RCC 7860 (cell line): ENCODE results near the gene IFIT1.
A peak's percentile ranks its signal among the peaks of the same experiment; 100 is the strongest.
"Not testable (repeated sequence)": the region's sequence is repeated elsewhere in the genome, so short reads cannot be mapped to it uniquely, and the experiment has no call there.

Experiments
- DNase-seq: peaks from one replicate; pipeline ENCODE4 v3.0.0-alpha.2; 2015; ENCODE audit warnings: low spot score
- FAIRE-seq: peaks from 2 replicates; lab custom pipeline; 2012; peaks lifted over from hg19 to GRCh38; lab: Jason Lieb, UNC

The IFIT1 gene

DNA sequence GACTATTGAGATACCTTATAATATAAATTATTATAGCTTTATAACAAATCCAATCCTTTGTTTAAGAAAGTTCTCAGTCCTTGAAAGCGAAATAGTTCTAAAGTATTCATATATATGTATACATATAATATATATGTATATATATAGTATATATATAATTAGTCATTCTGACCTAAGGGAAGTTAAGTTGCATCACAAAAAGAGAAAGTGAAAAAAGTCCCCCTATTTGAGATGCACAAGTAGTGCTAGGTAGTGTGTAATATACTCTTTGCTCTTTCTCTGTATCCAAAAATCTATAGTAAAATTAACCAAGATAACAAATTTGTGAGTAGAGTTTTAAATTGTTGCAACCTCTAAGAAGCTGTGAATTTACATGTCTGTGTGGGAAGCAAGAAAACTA, 27.9 kb upstream of the IFIT1 start:
- no peak for FAIRE-seq
- no peak for DNase-seq

DNA sequence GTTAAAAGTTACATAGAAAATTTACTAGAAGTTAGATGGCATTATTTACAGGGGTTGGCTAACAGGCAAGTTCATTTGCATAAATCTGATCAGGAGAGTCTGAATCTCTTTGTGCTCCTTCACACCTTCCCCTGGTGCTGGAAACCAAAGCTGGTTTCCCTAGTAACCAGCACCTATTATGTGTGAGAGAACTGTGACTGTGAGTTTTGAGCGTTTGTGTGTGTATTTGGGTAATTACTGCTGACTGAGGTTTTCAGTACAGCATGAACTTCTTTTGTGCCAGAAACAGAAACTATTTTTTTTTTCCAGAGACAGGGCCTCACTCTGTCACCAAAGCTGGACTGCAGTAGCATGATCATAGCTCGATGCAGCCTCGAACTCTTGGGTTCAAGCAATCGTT, 24.9 kb upstream of the IFIT1 start:
- no peak for FAIRE-seq

DNA sequence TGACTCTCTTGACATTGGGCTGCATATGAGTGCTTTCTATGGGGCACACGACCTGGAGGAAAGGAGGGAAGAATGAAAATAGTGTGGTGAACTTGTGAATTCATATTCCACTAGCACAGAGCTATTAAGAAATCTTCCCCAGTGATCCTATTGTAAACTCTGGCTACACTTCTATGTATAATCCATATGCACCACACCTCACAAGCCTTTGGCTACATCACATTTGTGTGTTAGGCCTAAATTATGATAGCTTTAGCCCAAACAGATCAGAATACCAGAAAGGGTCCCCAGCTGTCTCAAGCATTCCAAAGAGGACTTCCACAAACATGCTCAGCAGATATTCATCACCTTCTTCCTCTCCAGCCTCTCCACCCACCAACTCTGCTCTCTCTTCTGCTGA, 24.3 kb upstream of the IFIT1 start:
- DNase-seq: no peak
- no peak for FAIRE-seq

More for the DNA sequence above, 24.9 kb upstream of the IFIT1 start:
- no peak for DNase-seq

DNA sequence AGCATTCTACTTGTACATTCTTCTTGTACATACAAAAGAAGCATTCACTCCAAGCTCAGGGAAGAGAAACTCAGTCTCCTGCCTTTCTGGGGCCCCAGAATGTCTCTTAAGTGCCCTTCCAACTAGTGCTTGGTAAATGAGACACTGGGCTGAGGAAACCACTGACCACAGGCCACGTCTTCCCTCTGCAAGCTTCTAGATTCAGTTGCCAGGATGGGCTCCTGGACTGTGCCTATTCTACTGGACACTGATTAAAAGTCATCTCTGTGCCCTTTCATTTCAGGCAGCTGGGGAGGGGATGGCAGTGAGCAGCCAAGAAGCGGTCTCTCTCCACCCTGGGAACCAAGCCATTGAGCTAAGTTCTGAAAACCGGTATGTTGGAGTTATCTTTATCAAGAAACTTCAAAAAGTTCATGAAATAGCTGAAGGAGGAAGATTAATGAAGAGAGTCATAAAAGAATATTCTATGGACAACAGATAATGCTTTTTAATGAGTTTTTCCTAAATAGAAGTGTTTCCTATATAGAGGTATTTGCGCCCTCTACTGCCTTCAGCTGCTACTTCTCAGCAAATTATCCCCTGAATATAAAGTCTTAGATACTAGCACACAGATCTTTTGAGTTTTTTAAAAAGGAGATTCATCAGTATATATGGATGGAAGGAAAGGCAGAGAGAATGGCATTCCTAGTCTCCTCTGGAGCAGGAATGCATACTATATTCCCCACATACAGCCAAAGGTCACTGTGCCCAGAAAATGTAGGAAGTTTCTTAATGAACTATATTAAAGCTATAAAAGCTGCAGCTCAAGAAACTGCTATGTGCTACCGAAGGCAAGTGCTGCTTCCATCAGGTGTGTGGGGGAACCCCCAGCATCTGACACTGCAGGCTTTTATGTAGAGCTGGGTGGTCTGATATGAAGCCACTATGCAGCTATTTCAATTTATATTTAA, 23.0 kb upstream of the IFIT1 start:
- DNase-seq (peak; percentile 37), FAIRE-seq (peak; percentile 39)

DNA sequence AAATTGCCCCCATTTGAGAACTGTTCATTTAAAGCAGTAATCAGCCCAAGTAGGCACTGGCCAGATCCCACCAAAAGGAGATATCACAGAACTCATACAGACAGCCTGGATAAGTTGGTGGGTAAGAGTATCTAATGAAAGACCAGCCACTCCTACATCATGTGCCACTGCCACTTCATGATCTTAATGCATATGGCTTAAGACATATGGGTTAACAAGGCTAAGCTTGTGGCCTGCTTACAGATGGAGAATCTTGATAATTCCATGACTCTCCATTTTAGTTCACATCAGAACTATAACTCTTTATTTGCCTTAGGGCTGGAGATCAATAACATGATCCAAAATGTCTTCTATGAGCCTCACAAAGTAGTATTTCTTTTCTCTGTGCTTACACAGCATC, 21.3 kb upstream of the IFIT1 start:
- FAIRE-seq: no peak
- DNase-seq: no peak

DNA sequence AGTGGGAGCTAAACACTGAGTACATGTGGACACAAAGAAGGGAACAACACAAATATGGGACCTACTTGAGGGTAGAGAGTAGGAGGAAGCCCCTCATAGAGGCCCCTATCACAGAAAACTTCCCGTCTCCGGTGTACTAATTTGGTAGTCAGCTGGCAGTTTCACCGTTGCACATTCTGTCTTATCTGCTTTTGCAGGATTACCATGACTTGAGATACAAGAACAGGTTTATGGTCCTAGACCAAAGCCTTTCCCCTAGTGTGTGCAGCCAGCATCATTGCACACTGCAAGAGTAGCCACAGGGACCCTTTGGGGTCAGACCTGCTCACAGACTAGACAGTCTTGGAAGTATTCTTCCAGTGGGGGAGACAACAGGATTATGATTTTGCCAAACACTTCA, 20.4 kb upstream of the IFIT1 start:
- no peak for FAIRE-seq
- no peak for DNase-seq

DNA sequence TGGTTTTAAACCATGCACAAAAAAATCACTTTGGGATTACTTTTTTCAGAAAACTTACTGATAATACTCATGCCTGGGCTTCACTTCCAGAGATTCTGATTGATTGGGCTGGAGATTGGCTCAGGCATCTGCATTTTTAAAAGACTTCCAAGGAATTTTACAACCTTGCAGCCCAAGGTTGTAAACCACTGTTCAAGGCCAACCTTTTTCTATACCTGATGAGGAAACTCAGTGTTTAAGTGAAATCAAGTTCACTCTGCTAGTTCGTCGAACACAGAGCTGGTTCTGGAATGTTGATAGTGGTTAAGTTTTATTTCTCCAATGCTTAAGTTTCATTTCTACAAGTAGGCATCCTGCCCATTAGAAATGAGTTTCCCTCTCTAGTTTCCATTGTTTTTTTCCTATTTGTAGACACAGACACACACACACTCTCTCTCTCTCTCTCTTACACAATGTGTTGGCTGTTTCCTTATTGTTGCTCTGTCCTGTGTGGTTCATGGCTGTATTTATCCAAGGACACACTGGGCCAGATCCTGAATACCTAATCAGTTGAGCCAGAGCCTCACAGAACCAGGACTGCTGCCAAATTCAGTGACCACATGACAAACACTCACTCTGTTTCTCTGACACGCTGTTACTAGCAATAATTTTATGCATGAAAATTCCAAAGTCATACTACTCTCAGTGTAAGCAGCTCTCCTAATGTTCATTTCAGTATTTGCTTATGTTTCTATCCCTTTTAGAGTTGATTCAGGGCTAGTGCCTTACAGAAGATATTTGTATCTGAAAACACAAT, 18.3 kb upstream of the IFIT1 start:
- peak; percentile 83 for FAIRE-seq
- peak; percentile 70 for DNase-seq

DNA sequence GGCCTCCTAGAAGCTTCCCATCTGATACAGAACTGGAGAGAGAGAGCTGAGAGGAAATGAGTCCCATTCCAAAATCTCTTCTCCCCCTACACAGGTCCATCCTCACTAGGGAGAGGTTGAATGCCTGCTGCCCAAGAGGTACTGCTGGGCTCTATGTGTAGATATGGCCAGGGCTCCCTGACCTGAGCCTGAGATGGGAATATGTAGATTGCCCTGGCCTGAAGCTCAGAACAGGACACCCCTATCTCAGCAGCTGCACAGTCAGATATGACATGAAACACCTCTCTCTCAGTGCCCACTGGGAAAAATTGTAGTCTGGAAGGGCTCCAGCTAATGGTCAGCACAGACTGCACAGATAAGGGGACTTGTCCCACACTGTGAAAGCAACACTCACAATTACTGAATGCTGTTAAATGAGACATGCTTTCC, 17.7 kb upstream of the IFIT1 start:
- no peak for FAIRE-seq
- DNase-seq: no peak

DNA sequence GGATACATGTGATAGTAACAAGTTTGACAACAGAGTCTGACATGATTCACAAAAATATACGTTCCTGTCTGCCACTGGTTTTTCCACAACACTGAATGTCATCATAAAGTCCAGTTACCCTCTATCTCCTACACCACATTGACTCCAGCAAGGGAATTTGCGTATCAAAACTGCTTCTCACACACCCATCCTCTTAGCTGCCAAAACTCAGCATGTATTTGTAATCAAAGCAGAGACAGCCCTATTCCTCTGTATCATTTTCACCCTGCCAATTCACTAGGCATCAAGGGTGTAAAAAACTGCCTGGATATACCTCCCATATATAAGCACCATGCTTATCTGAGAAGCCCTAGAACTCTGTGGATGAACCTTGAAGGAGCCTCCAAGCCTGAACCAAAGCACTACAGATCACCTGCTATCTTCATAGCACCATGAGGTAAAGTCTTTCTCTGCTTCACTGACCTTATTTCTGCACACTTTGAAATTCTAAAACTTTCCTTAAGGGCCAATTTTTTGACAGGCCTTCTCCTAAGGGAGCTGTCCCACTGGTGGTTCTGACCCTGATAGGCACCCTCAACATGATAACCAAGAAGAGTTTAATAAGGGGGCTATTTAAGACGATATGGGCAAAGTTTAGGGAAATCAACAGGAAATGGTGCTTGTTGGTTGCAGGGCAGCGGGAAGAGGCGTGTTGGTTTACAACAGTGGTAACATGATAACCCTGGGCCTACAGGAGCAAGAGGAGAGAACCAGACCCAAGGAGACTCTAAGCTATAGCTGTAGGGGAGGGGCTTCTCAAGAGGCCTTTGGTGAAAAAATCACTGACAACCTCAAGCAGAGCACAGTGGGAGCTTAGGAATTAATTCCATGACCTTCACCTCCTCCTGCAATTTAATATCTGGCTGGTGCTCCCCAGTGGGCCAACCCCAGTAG, 14.5 kb upstream of the IFIT1 start, which contains the start of gene IFIT1B:
IFIT1B (plus strand) TSS at position 352 of the 933 bp plus-strand sequence; CDS start at position 432, 80 bp downstream.
- FAIRE-seq: no peak

DNA sequence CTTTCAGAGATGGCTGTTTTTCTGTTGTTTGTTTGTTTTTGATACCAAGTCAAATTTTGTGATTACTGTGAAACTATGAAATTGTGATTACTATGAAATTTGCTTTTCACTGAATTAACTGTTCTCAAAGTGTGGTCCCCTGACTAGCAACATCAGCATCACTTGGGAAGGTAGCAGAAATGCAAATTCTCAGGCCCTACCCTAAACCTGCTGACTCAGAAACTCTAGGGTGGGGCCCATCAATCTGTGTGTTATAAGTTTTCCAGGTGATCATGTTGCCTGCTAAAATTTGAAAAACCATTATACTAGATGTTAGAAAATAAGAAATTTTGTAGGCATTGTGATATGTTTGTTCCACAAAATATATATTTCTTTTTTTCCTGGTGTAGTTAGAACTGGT, 13.3 kb upstream of the IFIT1 start:
- DNase-seq (no peak), FAIRE-seq (no peak)

More for the DNA sequence above, 14.5 kb upstream of the IFIT1 start, which contains the start of gene IFIT1B:
- DNase-seq: no peak

DNA sequence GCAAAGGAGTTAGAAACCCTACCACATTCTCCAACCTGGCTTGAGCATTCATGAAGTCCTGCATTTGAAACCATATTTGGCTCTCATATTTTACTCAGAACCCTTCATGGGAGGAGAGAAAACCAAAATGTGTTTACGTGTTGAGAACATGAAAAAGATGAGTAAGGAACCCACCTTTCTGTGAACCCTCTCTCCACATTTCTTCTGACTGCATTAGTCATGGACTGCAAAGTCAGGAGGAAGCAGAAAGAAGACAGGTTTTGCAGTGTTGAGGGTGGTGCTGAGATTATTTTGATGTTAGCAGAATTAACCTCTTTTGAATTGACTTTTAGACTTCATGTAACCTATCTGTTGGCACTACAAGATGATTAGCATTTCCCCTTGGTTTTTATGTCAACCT, 9.7 kb upstream of the IFIT1 start:
- DNase-seq: no peak
- no peak for FAIRE-seq

DNA sequence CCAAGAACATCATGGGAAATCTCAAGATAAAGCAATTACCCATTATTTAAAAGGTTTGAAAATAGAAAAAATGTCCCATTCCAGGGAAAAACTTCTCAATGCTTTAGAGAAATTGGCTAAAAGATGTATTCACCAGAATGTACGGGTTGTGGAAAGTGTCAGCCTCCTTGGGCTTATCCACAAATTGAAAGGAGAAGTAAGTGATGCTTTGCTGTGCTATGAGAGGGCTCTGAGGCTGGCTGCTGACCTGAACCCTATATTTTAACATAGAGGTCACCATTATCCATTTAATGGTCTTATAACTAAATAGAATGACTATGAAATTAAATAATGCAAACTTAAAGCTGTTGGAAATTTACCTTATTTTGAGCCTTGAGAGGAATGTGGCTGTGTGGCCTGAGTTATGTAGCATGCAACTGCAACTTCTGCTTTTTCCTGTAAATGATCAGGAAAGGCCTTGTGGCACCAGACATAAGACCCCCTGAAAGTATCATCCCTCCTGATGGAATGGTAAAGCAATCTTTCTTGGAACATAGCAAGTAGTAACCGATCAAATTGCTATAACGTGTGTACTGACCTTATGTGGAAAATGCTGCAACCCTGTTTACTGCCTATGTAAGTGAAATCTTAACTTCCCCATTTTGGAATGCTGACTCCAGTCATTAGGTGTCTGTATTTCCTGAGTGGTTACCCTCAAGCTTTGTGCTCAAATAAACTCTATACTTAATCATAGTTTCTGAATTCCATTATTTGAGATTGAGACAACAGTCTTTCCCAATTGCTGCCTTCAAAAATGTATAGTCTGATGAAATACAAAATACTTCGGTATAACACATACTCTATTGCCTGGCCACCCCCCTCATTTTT, 7.7 kb upstream of the IFIT1 start:
- DNase-seq: no peak

DNA sequence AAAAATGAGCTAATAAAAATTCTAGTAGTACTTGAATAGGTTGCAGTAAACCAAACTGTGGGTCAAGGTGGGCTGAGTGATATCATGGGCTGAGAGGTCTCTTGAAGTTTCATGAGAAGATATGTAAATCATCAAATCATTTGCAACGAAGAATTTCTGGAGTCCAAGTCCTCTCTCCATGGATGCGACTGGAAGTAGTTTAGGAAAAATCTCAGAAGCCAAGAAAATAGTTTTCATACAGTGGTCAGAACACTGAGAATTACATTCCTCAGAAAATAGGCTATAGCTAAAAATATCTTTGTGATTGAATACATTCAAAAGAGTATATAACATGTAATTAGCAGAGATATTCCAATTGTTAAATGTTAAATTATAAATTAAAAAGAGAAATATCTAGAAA, 3.6 kb upstream of the IFIT1 start:
- DNase-seq (no peak), FAIRE-seq (no peak)

More for the DNA sequence above, 7.7 kb upstream of the IFIT1 start:
- FAIRE-seq: no peak

DNA sequence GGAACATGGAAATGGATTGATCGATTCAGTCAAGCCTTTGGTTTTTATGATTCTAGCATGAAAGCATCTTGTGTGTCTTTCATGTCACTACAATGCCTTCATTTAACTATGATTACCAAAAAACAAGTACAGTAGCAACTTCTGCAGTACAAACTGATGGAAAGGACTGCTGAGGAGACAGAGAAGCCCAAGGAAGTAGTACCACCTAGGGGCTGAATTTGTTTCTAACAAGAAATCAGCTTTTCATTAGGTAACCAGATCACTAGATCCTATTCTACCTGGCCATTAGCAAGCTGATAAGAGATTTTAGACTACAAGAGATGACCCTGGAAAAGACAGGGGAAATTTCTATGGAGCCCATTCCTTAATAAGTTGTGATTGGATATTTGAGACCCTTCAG, 3.2 kb upstream of the IFIT1 start:
- peak; percentile 48 for FAIRE-seq
- peak; percentile 57 for DNase-seq

DNA sequence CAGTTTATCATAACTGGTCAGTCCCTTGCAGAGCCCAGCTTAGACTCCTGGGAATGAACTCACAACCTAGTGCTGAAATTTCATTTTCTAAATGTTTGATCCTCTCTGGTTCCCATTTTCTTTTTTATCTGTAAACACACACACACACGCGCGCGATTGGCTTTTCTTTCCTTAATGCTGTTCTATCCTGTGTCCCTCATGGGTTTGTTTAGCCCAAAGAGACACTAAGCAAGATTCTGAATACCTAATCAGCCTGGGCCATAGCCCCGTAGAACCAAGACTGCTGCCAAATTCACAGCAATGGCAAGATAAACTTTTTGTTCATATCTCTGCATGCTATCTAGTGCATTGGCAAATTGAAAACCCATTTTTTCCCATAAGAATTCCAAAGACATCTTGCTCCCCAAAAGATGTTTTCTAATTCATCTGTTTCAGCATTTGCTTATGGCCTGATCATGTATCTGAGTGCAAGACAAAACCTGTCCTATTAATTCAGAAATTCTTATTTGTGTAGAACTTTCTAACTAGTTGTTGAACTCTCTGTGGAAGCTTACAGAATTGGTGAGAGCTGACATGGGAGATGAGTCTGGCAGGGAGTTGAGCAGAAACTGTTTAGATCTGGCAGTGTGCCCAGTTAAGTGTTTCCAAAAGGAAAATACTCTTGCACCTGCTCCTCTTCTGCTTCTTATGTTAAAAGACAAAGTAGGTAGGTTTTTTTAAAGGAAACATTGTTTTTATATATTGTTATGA, 1.8 kb upstream of the IFIT1 start:
- FAIRE-seq: no peak
- DNase-seq: no peak

DNA sequence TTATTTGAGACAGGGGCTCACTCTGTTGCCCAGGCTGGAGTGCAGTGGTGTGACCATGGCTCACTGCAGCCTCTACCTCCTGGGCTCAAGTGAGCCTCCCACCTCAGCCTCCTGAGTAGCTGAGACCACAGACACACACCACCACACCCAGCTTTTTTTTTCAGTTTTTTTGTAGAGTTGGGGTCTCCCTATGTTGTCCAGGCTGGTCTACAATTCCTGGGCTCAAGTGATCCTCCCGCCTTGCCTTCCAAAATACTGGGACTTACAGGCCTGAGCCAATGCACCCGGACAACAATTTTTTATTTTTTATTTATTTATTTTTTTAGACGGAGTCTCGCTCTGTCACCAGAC, 1.2 kb upstream of the IFIT1 start:
- DNase-seq, FAIRE-seq: not testable (repeated sequence)

DNA sequence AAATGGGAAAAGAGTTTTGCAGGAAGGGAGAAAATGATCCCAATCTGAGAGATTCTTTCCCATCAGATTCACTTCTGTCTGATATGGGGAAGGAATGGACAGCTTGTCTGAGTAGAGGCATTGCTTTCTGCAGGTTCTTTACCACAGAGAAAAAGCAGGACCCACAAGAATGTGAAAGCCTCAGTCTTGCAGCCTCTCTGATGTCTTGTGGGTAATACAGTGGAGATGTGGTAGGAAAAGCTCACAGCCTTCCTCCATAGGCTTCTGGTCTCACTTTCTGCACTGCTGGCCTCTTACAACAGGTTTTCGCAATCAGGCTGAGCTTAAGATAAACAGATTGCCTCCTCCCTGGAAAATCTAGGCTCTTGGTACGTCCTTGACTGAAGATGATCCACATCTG, 551 bp downstream of the IFIT1 start:
- FAIRE-seq (peak; percentile 25), DNase-seq (peak; percentile 44)

DNA sequence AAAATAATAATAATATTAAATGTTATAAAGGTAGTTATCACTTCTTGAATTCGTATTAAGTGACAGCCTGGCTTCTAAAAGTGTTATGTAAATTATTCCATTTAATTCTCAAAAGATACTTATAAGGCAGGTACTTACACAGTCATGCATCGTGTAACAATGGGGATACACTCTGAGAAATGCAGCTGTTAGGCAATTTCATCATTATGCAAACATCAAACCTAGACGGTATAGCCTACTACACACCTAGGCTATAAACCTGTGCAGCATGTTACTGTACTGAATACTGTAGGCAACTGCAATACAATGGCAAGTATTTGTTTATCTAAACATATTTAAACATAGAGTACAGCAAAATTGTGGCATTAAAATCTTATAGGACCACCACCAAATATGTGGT, 1.5 kb downstream of the IFIT1 start:
- FAIRE-seq: no peak

DNA sequence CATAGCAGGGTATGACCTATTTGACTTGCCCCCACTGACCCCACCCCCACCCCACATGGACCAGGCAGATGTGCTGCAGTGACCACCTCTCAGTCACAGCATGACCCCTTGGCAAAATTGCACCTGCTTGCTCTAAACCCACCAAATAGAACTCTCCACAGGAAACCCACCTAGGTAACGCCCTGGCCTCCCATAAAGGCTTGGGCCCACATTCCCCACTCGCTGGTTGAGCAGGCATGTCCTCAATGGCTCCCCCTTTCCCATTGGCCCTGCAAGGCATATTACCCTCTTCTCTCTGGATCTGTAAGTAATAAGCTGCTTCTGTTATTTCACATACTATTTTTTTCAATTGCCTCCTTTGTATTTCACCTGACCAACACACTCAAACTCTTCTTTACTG, 2.7 kb downstream of the IFIT1 start:
- no peak for DNase-seq
- FAIRE-seq: no peak

More for the DNA sequence above, 1.5 kb downstream of the IFIT1 start:
- DNase-seq: no peak
